Inflammatory macrophage (primary cell): ENCODE data around the gene SLC27A4.

ENCODE experiments used
- DNase-seq, 2 donors: peaks; one replicate each; pipeline ENCODE4 v3.0.0-alpha.2; 2020 to 2022

The SLC27A4 gene

DNA sequence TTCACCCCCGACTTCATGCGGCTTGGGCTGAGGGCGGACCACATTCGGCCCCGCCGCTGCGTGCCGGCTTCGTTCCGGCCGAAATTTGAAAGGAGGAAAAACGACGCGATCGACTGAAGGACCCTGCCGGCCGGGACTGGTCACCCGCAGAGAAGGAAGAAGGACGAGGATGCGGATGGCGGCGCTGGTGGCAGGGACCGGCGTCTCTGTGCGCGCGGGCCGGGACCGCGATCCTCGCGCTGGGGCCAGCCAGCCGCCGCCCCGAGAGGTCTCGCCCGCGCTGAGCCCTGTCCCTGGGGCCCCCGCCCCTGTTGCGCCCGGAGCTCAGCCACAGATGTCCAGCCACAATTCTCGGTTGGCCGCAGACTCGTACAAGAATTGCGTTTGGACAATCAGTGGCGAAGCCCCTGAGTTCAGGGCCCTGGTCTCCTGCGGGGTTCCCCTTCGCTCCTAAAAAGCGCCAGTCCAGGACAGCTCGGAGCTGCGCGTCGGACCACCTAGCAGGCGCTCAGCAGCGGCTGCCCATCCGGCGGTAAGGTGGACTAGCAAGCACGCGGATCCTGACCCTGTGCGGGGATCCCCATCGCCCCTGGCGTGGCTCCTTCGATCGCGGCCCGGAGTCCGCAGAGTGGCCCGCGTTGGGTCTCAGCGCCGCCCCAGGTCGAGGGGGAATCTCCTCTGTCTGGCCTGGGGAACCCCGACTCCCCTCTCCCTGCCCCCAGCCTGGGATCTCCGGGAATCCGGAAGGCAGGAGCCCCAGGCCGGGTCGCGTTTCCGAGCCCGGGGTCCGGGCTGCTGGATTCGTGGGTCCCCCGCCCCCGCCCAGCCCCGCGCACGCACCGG lies 52.2 kb downstream of the SLC27A4 start:
- DNase-seq = no peak

DNA sequence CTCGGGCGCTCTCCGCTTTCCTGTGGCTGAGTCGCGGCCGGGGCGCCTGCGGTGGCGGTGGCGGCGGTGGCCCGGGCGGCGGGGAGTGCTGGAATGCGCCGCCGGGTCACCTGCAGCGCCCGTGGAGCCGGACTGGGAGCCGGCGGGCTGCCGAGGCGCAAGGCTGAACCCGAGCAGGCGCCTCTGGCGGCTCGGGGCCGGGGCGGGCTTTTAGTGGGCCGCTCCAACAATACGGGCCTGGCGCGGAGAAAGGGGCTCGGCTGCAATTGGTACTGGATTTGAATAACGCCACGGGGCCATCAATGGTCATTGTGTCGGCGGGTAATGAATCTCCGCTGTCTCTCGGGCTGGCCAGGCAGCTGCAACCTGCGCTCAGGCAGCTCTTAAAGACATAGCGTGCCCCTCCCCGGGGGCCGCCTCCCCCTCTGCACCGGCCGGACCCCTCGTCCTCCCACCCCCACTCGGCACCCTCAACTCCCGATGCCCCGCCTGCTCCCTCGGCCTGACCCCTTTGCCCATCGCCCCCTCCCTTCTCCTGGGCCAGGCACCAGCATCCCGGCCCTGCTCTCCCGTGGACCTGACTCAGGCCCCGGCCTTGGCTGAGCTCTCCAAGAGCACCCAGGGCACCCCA lies 52.9 kb downstream of the SLC27A4 start:
- DNase-seq = no peak

DNA sequence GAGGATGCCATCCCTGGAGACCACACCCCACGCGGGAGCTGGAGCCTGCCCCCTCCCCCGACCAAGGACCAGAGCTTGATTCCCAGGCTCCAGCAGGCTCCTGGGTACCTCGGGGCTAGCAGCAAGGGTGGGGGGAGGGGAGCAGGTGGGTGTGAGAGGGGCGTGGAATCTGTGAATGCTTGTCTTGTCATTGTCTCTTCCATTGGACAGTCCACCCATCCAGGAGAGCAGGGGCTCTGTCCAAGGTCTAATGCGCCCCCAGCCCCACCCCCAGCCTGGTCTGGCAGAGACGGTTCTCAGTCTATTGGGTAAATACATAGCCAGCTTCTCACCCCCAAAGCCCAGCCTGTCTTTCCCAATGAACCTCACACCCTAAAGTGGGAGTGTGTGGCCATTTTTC lies 53.6 kb downstream of the SLC27A4 start:
- no peak for DNase-seq

DNA sequence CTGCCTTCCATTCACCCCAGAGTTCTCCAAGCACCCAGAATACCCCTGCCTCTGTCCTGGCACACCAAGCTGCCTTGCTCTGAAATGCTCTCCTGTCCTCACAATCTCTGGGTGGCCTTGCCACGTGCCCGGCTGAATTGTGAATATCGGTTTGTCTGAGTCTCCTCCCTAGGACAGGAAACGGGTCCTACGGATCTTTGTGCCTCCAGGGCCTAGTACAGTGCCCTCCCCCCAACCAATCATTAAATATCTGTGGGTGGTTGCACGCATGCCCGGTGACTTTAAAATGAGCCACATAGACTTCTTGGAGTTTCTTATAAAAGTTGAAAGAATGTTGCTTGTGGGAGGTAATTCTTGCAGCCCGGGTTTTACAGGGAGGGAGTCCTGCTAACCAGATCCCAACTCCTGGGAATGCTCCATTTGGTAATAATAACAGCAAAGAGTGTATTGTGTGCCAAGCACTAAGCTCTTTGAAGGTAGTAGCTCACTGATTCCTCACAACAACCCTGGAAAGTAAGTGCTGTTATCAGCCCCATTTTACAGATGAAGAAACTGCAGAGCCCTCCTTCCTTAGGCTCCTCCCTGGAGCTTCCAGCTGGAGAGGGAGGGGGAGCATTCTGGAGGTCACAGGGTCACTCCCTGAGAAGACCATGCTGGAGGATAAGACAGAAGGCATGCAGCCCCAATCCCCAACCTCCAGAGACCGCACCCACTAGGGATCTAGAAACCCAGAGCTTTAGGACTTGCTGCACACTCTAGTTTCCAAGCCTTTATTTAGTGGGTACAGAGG lies 54.2 kb downstream of the SLC27A4 start:
- DNase-seq = no peak

DNA sequence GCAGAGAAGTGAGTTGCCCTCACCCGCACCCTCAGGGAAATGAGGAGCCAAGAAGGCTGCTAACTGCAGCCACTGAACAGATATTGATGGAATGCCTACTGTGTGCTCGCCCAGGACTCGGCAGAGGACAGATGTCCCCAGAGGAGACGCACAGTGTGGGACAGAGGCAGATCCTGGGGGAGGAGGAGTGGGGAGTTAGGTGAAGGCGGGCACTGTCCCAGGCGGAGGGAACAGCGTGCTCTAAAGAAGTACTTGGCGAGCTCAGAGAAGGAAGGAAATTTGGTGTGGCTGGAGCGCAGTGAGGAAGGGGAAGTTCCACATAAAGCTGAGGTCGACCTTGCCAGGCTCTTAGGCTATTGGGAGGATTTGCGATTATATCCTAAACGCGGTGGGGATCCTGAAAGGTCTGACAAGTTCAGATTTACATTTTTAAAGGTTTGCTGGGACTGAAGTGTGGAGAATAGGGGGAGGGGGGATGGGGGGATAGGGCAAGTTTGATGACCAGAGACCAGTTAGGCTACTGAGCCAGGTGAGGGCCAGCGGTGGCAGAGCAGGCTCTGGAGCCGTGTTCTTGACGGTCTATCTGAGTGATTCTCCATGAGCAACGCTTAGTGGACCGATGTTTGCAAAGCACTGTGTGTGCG lies 56.8 kb downstream of the SLC27A4 start:
- DNase-seq = peak; percentile 60 to 61

DNA sequence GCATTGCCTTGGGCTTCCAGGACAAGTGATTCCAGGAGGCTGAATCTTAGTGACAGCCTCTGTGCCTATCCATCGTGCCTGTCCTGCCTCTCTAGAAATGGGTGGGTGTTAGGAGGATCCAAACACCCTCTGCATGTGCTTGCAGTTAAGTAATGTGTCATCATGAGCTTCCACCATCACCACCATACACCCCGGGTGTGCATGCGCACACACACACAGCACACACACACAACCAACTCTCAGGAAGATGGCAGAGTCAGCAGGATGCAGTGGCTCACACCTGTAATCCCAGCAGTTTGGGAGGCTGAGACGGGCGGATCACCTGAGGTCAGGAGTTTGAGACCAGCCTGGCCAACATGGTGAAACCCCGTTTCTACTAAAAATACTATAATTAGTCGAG lies 57.5 kb downstream of the SLC27A4 start:
- no peak for DNase-seq

DNA sequence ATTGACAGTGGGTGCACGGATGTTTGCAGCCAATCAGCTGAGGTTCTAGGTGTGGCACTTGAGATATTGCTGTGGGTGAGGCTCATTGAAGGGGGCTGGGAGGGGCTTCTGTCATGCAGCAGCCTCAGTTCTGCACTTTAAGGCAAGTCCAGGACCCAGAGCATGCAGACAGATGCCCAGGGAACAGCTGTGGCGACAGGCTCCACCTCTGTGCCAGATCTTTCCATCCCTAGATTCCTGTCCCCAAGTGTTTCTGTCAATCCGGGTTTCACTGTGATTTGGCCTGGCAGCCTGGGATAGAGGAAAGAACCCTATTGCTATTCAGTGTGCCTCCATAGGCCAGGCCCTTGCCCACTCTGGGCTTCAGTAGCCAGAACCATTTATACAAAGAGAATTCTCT lies 59.5 kb downstream of the SLC27A4 start:
- DNase-seq = no peak

DNA sequence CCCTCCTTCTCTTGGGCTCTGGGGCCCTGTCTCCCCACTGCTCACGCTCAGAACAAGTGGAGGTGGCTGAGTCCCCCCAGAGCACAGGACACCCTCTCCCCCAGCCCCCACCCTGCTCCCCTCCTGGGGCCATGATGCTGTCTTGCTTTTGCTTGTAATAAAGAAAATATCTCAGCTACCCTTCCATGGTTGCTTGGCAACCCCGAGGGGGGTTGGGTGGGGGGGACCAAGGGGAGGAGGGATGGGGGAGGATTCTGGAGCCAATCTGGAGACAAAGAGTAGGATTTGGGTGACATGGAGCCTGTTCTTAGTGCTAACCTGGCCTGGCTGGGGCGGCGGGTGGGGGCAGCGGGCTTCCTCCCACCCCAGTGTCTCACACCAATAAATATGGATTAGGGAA lies 64.2 kb downstream of the SLC27A4 start:
- DNase-seq = no peak

DNA sequence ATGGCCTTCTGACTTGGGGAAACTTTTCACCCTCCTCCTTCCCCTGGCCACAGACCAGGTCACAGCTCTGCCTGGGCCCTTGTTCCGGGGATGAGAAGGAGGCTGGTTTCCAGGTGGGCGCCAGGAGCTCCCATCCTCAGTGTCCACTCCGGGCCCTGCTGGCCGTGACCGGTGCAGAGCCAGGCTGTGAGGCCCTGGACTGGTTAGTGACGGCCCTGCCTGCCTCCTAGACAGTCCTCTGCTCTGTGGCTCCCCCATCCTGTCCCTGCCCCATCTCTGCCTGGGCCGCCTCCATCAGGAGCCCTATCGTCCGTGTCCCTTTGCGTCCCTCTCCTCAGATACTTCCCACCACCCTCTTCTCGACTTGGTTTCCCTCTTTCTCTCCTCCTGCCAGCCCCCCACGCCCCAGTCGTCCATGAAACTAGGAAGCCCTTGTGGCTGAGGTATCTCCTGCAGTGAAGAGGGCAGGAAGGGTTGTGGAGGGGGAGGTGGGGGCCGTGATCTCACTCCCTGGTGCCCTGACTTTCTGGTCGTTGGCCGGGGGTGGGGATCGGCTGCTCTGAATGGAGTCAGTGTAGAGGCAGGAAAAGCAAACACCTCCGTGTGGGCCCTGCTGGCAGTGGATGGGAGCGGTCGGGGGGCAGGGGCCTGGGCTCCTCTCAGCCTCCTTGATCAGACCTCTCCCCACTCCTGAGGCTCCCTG lies 64.9 kb downstream of the SLC27A4 start:
- no peak for DNase-seq

DNA sequence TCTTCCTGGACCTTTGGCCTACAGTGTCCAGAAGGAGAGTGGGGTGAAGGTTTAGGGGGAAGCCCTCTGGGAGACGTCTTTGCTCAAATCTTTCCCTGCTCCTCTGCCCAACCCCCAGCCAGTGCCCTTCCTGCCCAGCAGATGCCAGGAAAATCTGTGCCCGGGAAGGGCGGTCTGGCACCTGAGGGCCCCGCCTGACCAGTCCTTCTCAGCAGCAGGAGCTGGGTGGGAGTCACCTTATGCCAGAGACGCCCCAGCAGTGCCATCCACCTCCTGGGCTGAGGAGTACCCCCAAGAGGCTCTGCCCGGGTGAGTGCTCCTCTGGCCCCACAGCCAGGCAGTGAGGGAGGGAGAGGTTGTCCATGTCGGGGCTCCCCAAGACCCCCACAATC lies 65.4 kb downstream of the SLC27A4 start:
- no peak for DNase-seq

DNA sequence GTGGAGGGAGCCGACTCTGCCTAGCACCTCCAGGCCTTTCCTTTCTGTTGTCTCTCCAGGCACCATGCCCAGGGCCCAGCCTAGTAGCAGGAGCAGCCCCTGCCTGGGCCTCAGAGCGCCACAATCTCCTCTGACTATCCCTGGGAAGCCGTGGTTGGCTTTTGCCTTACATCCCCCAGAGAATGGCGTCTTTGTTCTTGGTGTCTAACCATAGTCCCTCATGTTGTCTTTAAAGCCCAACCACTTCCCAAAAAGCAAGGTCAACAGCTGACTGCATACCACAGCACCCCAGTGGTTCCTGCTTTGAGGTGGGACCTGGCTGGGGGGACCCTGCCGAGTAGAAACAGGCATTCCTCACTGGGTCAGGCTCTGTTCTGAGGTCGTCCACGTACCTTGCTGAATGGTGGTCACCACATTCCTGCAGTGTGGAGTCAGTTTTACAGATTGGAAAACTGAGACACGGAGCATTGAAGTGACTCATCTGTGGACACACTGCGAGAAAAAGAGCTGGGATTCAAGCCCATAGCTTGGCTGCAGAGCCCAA lies 66.6 kb downstream of the SLC27A4 start:
- DNase-seq = no peak

DNA sequence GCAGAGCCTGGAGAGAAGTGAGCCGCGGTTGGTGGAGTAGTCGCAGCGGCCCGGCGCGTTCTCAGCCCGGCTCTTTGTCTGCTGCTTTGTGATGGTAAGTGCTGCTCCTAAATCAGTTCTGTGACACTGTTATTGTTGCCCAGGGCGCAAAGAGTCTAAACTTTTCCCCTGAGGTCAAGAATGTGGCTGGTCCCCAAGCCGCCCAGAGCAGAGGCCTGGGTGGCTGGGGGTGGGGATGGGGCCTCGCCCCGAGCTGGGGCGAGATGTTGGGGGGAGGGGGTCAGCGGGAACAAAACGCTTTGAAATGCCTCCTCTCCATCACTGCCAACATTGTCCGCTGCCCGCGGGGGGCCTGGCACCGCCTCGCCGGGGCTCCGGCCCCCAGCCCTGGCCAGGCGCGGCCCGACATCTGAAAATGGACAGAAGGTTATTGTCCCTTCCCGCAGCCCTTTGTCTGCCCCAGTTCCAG lies 68.7 kb downstream of the SLC27A4 start:
- DNase-seq = no peak

DNA sequence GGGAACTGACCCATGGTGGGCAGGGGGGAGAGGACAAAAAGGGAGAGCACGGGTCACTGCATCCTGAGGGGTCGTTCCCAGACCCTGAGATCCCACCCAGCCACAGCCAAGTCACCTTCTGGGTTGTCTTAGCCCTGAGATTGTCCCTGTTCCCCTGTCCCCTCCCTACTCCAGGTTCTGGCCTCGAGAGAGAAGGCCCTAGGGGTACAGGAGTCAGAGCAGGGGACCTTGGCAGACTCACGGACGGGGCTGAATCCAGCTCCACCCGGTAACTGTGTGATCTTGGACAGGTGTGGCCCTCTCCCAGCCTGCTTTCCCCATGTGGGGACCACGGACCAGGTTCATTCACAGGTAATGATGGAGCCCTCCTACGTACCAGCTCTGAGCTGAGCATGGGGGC lies 69.1 kb downstream of the SLC27A4 start:
- DNase-seq = no peak

DNA sequence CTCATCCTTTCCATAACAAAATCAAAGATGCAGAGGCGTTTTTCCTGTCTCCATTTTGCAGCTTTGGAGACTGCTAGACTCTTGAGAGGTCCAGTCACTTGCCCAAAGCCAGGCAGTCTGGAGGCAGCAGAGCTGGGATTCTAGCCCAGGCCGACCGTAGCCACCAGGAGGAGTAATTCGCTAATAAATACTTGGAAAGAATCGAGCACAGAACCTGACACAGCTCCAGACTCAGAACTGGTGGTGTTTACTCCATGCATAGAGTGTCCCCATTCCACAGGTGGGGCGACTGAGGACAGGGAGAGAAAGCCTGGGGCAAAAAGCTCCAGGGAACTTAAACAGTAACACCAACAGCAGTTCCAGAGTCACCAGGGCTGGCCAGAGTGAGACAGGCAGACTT lies 69.7 kb downstream of the SLC27A4 start:
- no peak for DNase-seq
